H9 (cell line): Measurements from ENCODE around the gene SLF1. TPM values are rescaled to one million over a fixed set of nuclear protein-coding genes. Genes with fewer than 3 reads are reported as not detected.

Experiments
- DNase-seq: peaks from one replicate; pipeline ENCODE4 v3.0.0-alpha.2; 2017
- H2AFZ ChIP-seq: one replicate; pipeline ENCODE4 v1.6.1; 2013; ENCODE audit warnings: mild to moderate bottlenecking, low read length, control low read depth, moderate library complexity
- H2AK5ac ChIP-seq: 2 replicates; pipeline ENCODE4 v1.6.1; 2013; ENCODE audit warnings: low read length, control low read depth, mixed read lengths; ENCODE audit not compliant: insufficient read length
- H2BK120ac ChIP-seq: one replicate; pipeline ENCODE4 v1.6.1; 2013; ENCODE audit warnings: low read depth, mild to moderate bottlenecking, low read length, control low read depth, inconsistent platforms; ENCODE audit not compliant: poor library complexity, severe bottlenecking
- H2BK12ac ChIP-seq: 2 replicates; pipeline ENCODE4 v1.6.1; 2013; ENCODE audit warnings: low read length, control low read depth, mixed read lengths, low read depth; ENCODE audit not compliant: insufficient read length
- H2BK15ac ChIP-seq: 2 replicates; pipeline ENCODE4 v1.6.1; 2013; ENCODE audit warnings: low read depth, low read length, control low read depth
- H2BK20ac ChIP-seq: one replicate; pipeline ENCODE4 v1.6.1; 2013; ENCODE audit warnings: low read depth, mild to moderate bottlenecking, low read length, control low read depth, inconsistent platforms; ENCODE audit not compliant: poor library complexity, severe bottlenecking
- H2BK5ac ChIP-seq: 2 replicates; pipeline ENCODE4 v1.6.1; 2013; ENCODE audit warnings: low read length, control low read depth, mixed read lengths; ENCODE audit not compliant: insufficient read length
- H3K14ac ChIP-seq: 2 replicates; pipeline ENCODE4 v1.6.1; 2013; ENCODE audit warnings: low read length, control low read depth; ENCODE audit not compliant: insufficient read depth
- H3K18ac ChIP-seq: 2 replicates; pipeline ENCODE4 v1.6.1; 2013; ENCODE audit warnings: low read depth, mild to moderate bottlenecking, mixed read lengths, low read length, control low read depth; ENCODE audit not compliant: insufficient read length
- H3K23ac ChIP-seq: 2 replicates; pipeline ENCODE4 v1.6.1; 2013; ENCODE audit warnings: low read length, control low read depth, mixed read lengths, low read depth; ENCODE audit not compliant: insufficient read length
- H3K23me2 ChIP-seq: 2 replicates; pipeline ENCODE4 v1.6.1; 2013; ENCODE audit warnings: low read depth, mild to moderate bottlenecking, mixed read lengths, low read length, control low read depth; ENCODE audit not compliant: insufficient read length, poor library complexity, severe bottlenecking
- H3K27ac ChIP-seq: 2 replicates; pipeline ENCODE4 v1.5.1; 2013; ENCODE audit warnings: low read length, control low read depth, mixed read lengths, low read depth; ENCODE audit not compliant: insufficient read length
- H3K27me3 ChIP-seq: 2 replicates; pipeline ENCODE4 v1.6.1; 2013; ENCODE audit warnings: low read length, control low read depth, inconsistent platforms; ENCODE audit not compliant: insufficient read depth
- H3K4ac ChIP-seq: 2 replicates; pipeline ENCODE4 v1.6.1; 2013; ENCODE audit warnings: low read depth, mild to moderate bottlenecking, control low read depth, inconsistent platforms, low read length, moderate library complexity
- H3K4me1 ChIP-seq: 2 replicates; pipeline ENCODE4 v1.6.1; 2013; ENCODE audit warnings: low read length, control low read depth, inconsistent platforms; ENCODE audit not compliant: insufficient read depth
- H3K4me2 ChIP-seq: 2 replicates; pipeline ENCODE4 v1.6.1; 2013; ENCODE audit warnings: low read length, control low read depth, mixed read lengths; ENCODE audit not compliant: insufficient read length, insufficient read depth
- H3K56ac ChIP-seq: 2 replicates; pipeline ENCODE4 v1.6.1; 2013; ENCODE audit warnings: low read depth, mild to moderate bottlenecking, mixed read lengths, low read length, control low read depth; ENCODE audit not compliant: insufficient read length
- H3K79me1 ChIP-seq: 2 replicates; pipeline ENCODE4 v1.6.1; 2013; ENCODE audit warnings: low read depth, mild to moderate bottlenecking, moderate library complexity, low read length, control low read depth, inconsistent platforms; ENCODE audit not compliant: insufficient read depth, poor library complexity, severe bottlenecking
- H3K79me2 ChIP-seq: 2 replicates; pipeline ENCODE4 v1.6.1; 2013; ENCODE audit warnings: low read length, control low read depth, inconsistent platforms; ENCODE audit not compliant: insufficient read depth
- H3K9ac ChIP-seq: 2 replicates; pipeline ENCODE4 v1.6.1; 2013; ENCODE audit warnings: low read length, control low read depth, mixed read lengths; ENCODE audit not compliant: insufficient read length; ENCODE audit errors: extremely low read depth
- H3K9me3 ChIP-seq: one replicate; pipeline ENCODE4 v1.6.1; 2013; ENCODE audit warnings: low read depth, low read length, inconsistent platforms; ENCODE audit not compliant: control insufficient read depth
- H3T11ph ChIP-seq: one replicate; pipeline ENCODE4 v1.6.1; 2013; ENCODE audit warnings: mild to moderate bottlenecking, low read length, control low read depth, inconsistent platforms
- H4K20me1 ChIP-seq: one replicate; pipeline ENCODE4 v1.6.1; 2013; ENCODE audit not compliant: control insufficient read depth, insufficient read length, insufficient read depth
- H4K5ac ChIP-seq: 2 replicates; pipeline ENCODE4 v1.6.1; 2013; ENCODE audit warnings: low read depth, mild to moderate bottlenecking, mixed read lengths, low read length, control low read depth; ENCODE audit not compliant: insufficient read length
- H4K8ac ChIP-seq: replicated peaks from 2 replicates; pipeline ENCODE4 v1.6.1; 2013; ENCODE audit warnings: low read length, control low read depth, mixed read lengths, low read depth; ENCODE audit not compliant: insufficient read length
- H4K91ac ChIP-seq: 2 replicates; pipeline ENCODE4 v1.6.1; 2013; ENCODE audit warnings: low read depth, mild to moderate bottlenecking, moderate library complexity, mixed read lengths, low read length, control low read depth; ENCODE audit not compliant: insufficient read length
- H3K27ac Mint-ChIP-seq, 3 experiments: 2 replicates in 2 of 3; 3 replicates in 1 of 3; pipeline ENCODE4 v1.8.0; 2020 to 2021; ENCODE audit warnings: mixed read lengths in 3 of 3, mild to moderate bottlenecking in 1 of 3, moderate library complexity in 1 of 3
- H3K27me3 Mint-ChIP-seq: 2 replicates; pipeline ENCODE4 v1.8.0; 2021; ENCODE audit warnings: low read depth, mild to moderate bottlenecking, moderate library complexity, mixed read lengths
- H3K36me3 Mint-ChIP-seq, 3 experiments: 2 replicates in 2 of 3; 3 replicates in 1 of 3; pipeline ENCODE4 v1.8.0; 2020 to 2021; ENCODE audit warnings: low read depth in 3 of 3, mixed read lengths in 3 of 3; ENCODE audit not compliant: insufficient read depth in 1 of 3
- H3K4me1 Mint-ChIP-seq, 2 experiments: 2 replicates each; pipeline ENCODE4 v1.8.0; 2020; ENCODE audit warnings: mixed read lengths in 2 of 2
- H3K4me3 Mint-ChIP-seq, 2 experiments: 2 replicates in 1 of 2; 3 replicates in 1 of 2; pipeline ENCODE4 v1.8.0; 2020 to 2021; ENCODE audit warnings: mild to moderate bottlenecking in 2 of 2, mixed read lengths in 2 of 2, moderate library complexity in 1 of 2
- H3K9me3 Mint-ChIP-seq, 2 experiments: 2 replicates in 1 of 2; 3 replicates in 1 of 2; pipeline ENCODE4 v1.8.0; 2020; ENCODE audit warnings: mild to moderate bottlenecking in 2 of 2, mixed read lengths in 2 of 2, moderate library complexity in 1 of 2
- CTCF ChIP-seq: fragments of 200-600 bp; sonication (generic); conservative IDR thresholded peaks from 3 replicates; pipeline ENCODE4 v1.8.0; 2021; ENCODE audit warnings: antibody characterized with exemption, mild to moderate bottlenecking
- WGBS: extraction: QIAGEN DNeasy Blood & Tissue Kit; methylation state at CpG from one replicate; pipeline ENCODE4 v1.1.7; 2013; ENCODE audit warnings: missing lambda C conversion rate, low lambda C conversion rate, mixed read lengths; ENCODE audit not compliant: insufficient read length; ENCODE audit errors: extremely low coverage; 5-methylcytosine and 5-hydroxymethylcytosine counted together
- total RNA-seq: library from RNA; stranded (reverse); gene quantifications from 2 replicates; pipeline ENCODE4 v1.2.1, GENCODE V29; 2021

The SLF1 gene
- total RNA-seq, 1 experiment from 2014 or later = 12.5 TPM

- Histone ChIP-seq H4K8ac (no peak overlapping the region), H3K27me3 (no peaks in the 10 kb centered on the region), H3K4ac (no peak overlapping the region), H3K23me2 (no peaks in the 10 kb centered on the region), H3K23ac (no peak overlapping the region), H2BK5ac (no peak overlapping the region), H3T11ph (no peak overlapping the region), H3K9me3 (no peaks in the 10 kb centered on the region), H2AK5ac (no peak overlapping the region), H4K5ac (no peak overlapping the region), H4K91ac (no peak overlapping the region), H3K9ac (no peak overlapping the region), H3K18ac (no peak overlapping the region), H2BK20ac (no peak overlapping the region), H4K20me1 (no peaks in the 10 kb centered on the region), H3K4me1 (no peaks in the 10 kb centered on the region), H3K56ac (no peak overlapping the region), H3K4me2 (no peak overlapping the region), H3K79me1 (peaks cover 3% of the 10 kb centered on the region), H2AFZ (no peak overlapping the region), H2BK120ac (no peak overlapping the region), H3K79me2 (no peaks in the 10 kb centered on the region), H2BK15ac (no peak overlapping the region), H2BK12ac (no peak overlapping the region), H3K27ac (no peak overlapping the region), H3K14ac (no peak overlapping the region)
- no peak for TF ChIP-seq CTCF
- no peaks in the 10 kb centered on the region for H3K27me3 Mint-ChIP-seq
- peaks cover 55 to 73% (median 58%) of the 10 kb centered on the region in 3 experiments for H3K36me3 Mint-ChIP-seq
- H3K4me1 Mint-ChIP-seq = no peaks in the 10 kb centered on the region
- peaks cover 33 to 40% of the 10 kb centered on the region in 2 experiments for H3K9me3 Mint-ChIP-seq
- H3K4me3 Mint-ChIP-seq = no peak overlapping the region
- no peak for DNase-seq
- no peak overlapping the region for H3K27ac Mint-ChIP-seq
- no CpG with 5 or more reads among the region's 1 CpG for WGBS
Observed at GRCh38 chr5:94658272-94658671, 39.8 kb downstream of the SLF1 start.
